IPS-18a (cell line): Measurements from ENCODE around the gene PTPRN2.
"Not testable (repeated sequence)": the region's sequence is repeated elsewhere in the genome, so short reads cannot be mapped to it uniquely, and the experiment has no call there.

ENCODE experiments used
- H3K27ac ChIP-seq: one replicate; pipeline ENCODE4 v1.5.1; 2013; ENCODE audit warnings: low read length
- H3K27me3 ChIP-seq: one replicate; pipeline ENCODE4 v1.6.1; 2013; ENCODE audit warnings: mild to moderate bottlenecking, low read length; ENCODE audit not compliant: control insufficient read depth, insufficient read depth
- H3K36me3 ChIP-seq: one replicate; pipeline ENCODE4 v1.6.1; 2013; ENCODE audit warnings: low read depth, low read length; ENCODE audit not compliant: control insufficient read depth
- H3K4me1 ChIP-seq: one replicate; pipeline ENCODE4 v1.6.1; 2013; ENCODE audit warnings: low read depth, low read length; ENCODE audit not compliant: control insufficient read depth
- H3K4me3 ChIP-seq: one replicate; pipeline ENCODE4 v1.5.1; 2013; ENCODE audit warnings: low read length
- H3K9ac ChIP-seq: one replicate; pipeline ENCODE4 v1.6.1; 2013; ENCODE audit warnings: mild to moderate bottlenecking, low read length, moderate library complexity
- H3K9me3 ChIP-seq: one replicate; pipeline ENCODE4 v1.6.1; 2013; ENCODE audit warnings: low read depth, low read length; ENCODE audit not compliant: control insufficient read depth

PTPRN2 gene

DNA sequence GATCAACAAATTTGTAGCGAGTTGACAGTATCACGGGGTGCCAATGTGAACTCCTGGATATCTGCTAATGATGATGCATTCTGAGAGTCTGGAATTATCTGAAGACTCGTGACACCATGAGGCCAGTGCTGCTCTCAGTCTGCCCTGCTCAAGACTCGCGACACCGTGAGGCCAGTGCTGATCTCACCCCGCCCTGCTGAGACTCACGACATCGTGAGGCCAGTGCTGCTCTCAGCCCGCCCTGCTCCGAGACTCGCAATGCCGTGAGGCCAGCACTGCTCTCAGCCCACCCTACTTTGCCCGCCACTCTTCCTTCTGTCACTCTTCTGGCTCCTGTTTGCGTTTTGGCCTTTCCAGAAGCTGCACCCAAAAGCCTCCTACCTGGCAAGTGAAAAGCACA lies 411.8 kb downstream of the PTPRN2 start:
- H3K9me3 ChIP-seq: no peaks in the 10 kb centered on the region
- H3K9ac ChIP-seq: no peak overlapping the region
- H3K4me1 ChIP-seq: no peaks in the 10 kb centered on the region
- no peak overlapping the region for H3K4me3 ChIP-seq
- no peak overlapping the region for H3K27ac ChIP-seq
- no peaks in the 10 kb centered on the region for H3K36me3 ChIP-seq
- H3K27me3 ChIP-seq: no peaks in the 10 kb centered on the region

DNA sequence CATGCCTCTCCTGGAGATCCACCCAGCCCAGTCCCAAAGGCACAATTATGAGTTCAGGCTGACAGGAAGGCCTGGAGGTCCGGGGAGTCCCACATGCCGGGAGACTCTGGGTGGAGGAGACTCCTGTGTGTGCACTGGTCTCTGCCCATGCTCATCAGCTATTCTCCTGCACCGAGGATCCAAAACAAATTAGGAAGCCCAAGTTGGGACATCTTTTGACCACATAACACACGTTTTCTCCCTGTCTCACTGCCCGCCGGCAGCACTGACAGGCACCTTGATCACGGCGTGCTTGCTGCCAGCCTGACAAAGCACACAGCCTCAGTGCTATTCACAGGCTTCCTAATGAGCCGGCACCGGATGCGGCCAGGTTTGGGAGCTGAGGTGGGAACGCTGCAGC lies 412.7 kb downstream of the PTPRN2 start:
- no peaks in the 10 kb centered on the region for H3K4me1 ChIP-seq
- no peak overlapping the region for H3K9ac ChIP-seq
- no peaks in the 10 kb centered on the region for H3K27me3 ChIP-seq
- no peaks in the 10 kb centered on the region for H3K36me3 ChIP-seq
- H3K27ac ChIP-seq: no peak overlapping the region
- H3K4me3 ChIP-seq: no peak overlapping the region
- H3K9me3 ChIP-seq: no peaks in the 10 kb centered on the region

DNA sequence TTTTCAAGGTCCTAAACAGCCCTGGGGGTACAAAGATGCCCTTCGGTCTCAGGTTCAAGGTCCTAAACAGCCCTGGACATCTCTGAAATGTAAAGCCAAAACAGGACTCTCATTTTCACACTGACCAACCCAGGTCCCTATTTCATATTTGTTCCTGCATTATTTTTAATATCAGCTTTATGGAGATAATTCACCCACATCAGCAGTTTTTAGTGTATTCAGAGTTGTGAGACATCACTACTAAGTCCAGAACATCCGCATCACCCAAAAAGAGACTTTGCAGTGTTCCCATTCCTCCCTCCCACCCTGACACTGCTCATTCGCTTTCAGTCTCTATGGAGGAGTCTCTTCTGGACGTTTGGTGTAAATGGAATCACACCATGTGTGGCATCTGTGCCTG lies 420.2 kb downstream of the PTPRN2 start:
- no peak overlapping the region for H3K27ac ChIP-seq
- no peaks in the 10 kb centered on the region for H3K9me3 ChIP-seq
- no peak overlapping the region for H3K9ac ChIP-seq
- no peaks in the 10 kb centered on the region for H3K27me3 ChIP-seq
- no peaks in the 10 kb centered on the region for H3K36me3 ChIP-seq
- H3K4me3 ChIP-seq: no peak overlapping the region
- H3K4me1 ChIP-seq: no peaks in the 10 kb centered on the region

DNA sequence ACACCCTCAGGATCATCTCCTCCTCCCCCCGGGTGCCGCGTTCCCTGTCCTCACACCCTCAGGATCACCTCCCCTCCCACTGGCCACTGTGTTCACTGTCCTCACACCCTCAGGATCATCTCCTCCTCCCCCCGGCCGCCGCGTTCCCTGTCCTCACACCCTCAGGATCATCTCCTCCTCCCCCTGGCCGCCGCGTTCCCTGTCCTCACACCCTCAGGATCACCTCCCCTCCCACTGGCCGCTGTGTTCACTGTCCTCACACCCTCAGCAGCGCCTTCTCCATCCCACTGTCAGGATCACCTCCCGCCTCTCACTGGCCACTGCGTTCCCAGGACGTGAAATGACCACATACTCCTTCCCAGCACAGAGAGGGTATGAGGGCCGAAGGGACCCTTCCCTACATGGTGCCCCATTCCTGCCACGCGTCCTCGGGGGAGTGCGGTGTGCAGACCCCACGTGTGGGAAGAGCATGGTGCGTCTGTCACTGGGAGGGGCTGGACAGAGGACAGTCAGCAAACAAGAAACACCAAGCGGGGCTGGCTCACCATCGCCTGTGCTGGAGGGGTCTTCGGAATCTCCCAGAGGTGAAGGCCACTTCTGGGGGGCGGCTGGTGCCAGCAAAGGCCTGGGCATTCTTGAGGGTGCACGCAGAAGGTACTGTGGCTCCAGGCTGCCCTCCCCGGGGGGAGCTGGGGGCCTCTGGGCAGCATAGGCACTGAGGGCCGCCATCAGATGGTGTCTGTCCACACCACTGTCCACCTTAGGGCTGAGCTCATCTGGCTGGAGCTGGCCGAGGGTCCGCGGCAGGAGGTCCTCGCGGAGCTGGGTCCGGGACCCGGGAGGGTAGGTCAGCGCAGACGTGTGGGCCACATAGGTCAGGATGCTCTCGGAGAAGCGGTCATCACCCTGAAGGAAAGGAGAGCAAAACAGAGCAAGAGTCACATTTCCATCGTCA lies 421.0 kb downstream of the PTPRN2 start:
- Histone ChIP-seq H3K27me3 (no peaks in the 10 kb centered on the region), H3K4me3 (no peak overlapping the region), H3K4me1 (no peaks in the 10 kb centered on the region), H3K36me3 (no peaks in the 10 kb centered on the region), H3K9ac (no peak overlapping the region), H3K9me3 (no peaks in the 10 kb centered on the region), H3K27ac (no peak overlapping the region)

DNA sequence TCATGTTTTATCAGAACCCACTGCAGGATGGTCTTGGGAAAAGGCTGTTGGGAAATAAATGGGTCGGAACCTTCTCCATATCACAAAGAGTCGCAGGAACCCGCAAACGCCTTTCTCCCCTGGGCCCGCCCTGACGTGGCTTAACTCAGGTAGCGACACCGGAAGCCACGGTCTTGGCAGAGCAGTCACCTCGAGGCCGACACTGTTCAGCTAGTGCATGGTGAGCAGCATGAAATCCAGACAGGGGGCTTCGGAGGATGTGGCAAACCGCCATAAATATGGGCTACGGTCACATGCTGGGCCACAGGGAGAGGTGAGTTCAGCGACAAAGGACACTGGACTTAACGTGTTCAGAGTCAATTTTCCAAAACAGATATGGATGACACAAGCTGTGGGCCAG lies 421.9 kb downstream of the PTPRN2 start:
- no peaks in the 10 kb centered on the region for H3K36me3 ChIP-seq
- no peak overlapping the region for H3K27ac ChIP-seq
- H3K4me1 ChIP-seq: no peaks in the 10 kb centered on the region
- no peaks in the 10 kb centered on the region for H3K9me3 ChIP-seq
- H3K9ac ChIP-seq: no peak overlapping the region
- H3K4me3 ChIP-seq: no peak overlapping the region
- H3K27me3 ChIP-seq: no peaks in the 10 kb centered on the region

GRCh38 chr7:158164101-158165095 lies 423.2 kb downstream of the PTPRN2 start:
- H3K27me3 ChIP-seq: no peaks in the 10 kb centered on the region
- no peak overlapping the region for H3K4me3 ChIP-seq
- H3K4me1 ChIP-seq: peaks cover 8% of the 10 kb centered on the region
- H3K36me3 ChIP-seq: no peaks in the 10 kb centered on the region
- H3K9me3 ChIP-seq: no peaks in the 10 kb centered on the region
- H3K9ac ChIP-seq: no peak overlapping the region
- no peak overlapping the region for H3K27ac ChIP-seq

DNA sequence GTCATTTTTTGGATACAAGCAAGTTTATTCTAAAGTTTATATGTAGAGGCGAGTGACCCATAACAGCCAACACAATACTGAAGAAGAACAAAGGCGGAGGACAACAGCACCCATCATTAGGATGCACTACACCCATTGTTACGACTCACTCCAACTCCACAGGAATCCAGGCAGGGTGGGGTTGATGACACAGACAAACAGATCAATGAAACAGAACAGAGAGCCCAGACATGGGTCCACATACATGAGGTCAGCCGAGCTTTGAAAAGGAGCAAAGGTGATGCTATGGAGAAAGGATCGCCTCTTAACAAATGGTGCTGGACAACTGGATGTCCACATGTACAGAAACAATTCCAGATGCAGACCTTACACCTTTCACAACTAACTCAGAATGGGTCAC lies 426.4 kb downstream of the PTPRN2 start:
- H3K4me3 ChIP-seq: no peak overlapping the region
- H3K27me3 ChIP-seq: no peaks in the 10 kb centered on the region
- H3K9me3 ChIP-seq: no peaks in the 10 kb centered on the region

DNA sequence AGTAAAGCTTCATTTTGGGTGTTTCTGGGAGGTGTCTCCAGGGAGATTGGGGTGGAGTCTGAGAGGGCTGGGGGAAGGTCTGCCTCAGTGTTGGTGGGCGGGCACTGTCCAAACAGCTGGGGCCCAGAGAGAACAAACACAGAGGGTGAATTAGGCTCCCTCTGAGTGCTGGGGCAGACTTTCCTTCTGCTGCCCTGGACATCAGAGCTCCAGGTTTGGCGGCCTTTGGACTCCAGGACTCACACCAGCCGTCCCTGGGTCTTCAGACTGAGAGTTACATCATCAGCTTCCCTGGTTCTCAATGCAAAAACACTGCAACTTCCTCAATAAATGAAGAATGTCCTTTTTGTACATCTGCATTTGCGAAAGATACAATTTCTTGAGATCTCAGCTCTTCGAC lies 427.4 kb downstream of the PTPRN2 start:
- Histone ChIP-seq H3K4me3 (no peak overlapping the region), H3K4me1 (peaks cover 8% of the 10 kb centered on the region), H3K27ac (no peak overlapping the region), H3K9ac (no peak overlapping the region), H3K27me3 (no peaks in the 10 kb centered on the region), H3K36me3 (no peaks in the 10 kb centered on the region), H3K9me3 (no peaks in the 10 kb centered on the region)

More for the DNA sequence above, 426.4 kb downstream of the PTPRN2 start:
- Histone ChIP-seq H3K9ac (no peak overlapping the region), H3K27ac (no peak overlapping the region), H3K4me1 (peaks cover 8% of the 10 kb centered on the region), H3K36me3 (no peaks in the 10 kb centered on the region)

DNA sequence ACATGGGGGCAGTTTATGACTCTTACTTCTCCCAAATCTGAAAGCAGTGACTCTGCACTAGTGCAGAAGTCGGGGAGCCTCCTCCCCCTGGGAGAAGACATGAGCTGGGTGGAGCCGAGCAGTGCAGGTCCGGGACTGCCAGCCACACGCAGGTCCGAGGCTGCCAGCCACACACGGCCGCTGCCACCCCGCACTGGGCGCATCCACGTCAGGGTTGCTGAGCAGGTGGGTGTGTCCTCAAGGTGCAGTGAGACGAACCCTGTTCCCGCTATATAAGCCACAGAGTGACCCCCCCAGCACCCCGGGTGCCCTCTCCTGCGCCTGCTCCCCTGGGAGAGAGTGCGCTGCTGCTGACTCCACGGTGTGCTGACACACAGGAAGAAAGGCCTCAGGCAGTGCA lies 430.2 kb downstream of the PTPRN2 start:
- Histone ChIP-seq H3K4me1 (peaks cover 8% of the 10 kb centered on the region), H3K9ac (no peak overlapping the region), H3K27me3 (no peaks in the 10 kb centered on the region), H3K36me3 (no peaks in the 10 kb centered on the region), H3K27ac (no peak overlapping the region), H3K4me3 (no peak overlapping the region), H3K9me3 (no peaks in the 10 kb centered on the region)

DNA sequence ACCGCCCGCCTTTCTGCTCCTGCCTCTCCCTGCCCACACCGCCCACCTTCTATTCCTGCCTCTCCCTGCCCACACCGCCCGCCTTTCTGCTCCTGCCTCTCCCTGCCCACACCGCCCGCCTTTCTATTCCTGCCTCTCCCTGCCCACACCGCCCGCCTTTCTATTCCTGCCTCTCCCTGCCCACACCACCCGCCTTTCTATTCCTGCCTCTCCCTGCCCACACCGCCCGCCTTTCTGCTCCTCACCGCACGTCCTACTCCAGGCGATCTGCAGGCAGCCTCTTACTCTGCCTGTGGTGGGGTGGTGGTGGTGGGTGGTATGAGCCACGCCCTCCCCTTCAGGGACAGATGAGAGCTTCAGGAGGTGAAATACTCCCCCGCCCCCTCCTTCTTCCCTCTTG lies 436.4 kb downstream of the PTPRN2 start:
- H3K9me3 ChIP-seq, H3K4me1 ChIP-seq, H3K27ac ChIP-seq, H3K36me3 ChIP-seq, H3K9ac ChIP-seq, H3K27me3 ChIP-seq, H3K4me3 ChIP-seq: not testable (repeated sequence)

DNA sequence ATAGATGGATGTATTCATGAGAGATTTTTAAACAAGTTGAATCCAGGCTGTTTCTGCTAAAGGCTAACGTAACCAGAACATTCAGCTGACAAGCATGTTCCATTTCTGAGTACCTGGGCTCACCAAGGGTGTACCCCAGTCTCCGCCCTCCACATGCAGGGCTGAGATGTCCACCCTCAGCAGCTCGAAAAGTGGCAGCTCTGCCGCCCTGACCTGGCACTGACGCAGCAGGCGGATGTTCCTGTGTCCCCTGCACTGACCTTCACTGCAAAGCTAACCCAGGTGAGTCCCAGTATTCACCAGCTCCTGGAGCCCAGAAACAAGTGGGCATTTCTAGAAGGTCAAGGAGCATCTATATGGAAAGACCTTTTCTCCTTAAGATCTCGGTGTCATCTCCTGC lies 437.4 kb downstream of the PTPRN2 start:
- Histone ChIP-seq H3K36me3 (no peaks in the 10 kb centered on the region), H3K9me3 (peaks cover 9% of the 10 kb centered on the region), H3K9ac (no peak overlapping the region), H3K27ac (no peak overlapping the region), H3K4me1 (no peaks in the 10 kb centered on the region), H3K4me3 (no peak overlapping the region), H3K27me3 (no peaks in the 10 kb centered on the region)
